GM19023 (cell line): ENCODE data around the gene A2ML1.
"Not testable (repeated sequence)": the region's sequence is repeated elsewhere in the genome, so short reads cannot be mapped to it uniquely, and the experiment has no call there.

Experiments
- ATAC-seq: cut with Tn5 transposase; IDR thresholded peaks from one replicate; pipeline ENCODE4 v1.9.1; 2021; ENCODE audit warnings: mild to moderate bottlenecking, moderate library complexity; ENCODE audit not compliant: unreplicated experiment

The A2ML1 gene

DNA sequence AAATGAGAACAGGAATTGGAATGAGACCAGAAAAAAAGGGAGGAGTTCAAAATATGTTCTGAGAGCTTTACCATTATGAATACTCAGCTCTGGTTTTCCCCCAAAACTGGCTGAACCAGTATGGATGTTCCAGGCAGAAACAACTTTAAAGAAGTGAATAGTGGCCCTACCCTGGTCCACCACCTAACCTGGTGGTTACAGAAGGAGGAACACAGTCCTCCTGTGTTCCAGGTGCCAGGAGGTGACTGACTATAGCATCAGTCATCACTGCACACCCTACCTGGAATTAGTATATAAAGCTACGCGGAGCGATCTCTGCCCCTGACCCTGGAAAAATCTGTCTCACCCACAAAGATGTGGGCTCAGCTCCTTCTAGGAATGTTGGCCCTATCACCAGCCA is at the start of gene A2ML1:
Gene A2ML1 (plus strand): TSS at position 324 of the 400 bp plus-strand sequence. CDS start 31 bp downstream, at position 355.
- no peak for ATAC-seq

DNA sequence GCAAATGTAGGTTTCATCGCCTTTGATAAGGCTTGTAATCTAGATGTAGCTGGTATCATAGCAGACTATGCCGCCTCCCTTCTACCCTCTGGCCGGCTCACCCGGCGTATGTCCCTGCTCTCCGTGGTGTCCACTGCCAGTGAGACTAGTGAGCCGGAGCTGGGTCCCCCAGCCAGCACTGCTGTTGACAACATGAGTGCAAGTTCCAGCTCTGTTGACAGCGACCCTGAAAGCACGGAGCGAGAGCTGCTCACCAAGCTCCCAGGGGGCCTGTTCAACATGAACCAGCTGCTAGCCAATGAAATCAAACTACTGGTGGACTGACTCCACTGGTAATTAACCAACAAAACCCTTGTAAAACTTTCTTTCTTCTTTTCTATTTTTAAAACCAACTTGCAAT is 49.0 kb upstream of the A2ML1 start:
- no peak for ATAC-seq

DNA sequence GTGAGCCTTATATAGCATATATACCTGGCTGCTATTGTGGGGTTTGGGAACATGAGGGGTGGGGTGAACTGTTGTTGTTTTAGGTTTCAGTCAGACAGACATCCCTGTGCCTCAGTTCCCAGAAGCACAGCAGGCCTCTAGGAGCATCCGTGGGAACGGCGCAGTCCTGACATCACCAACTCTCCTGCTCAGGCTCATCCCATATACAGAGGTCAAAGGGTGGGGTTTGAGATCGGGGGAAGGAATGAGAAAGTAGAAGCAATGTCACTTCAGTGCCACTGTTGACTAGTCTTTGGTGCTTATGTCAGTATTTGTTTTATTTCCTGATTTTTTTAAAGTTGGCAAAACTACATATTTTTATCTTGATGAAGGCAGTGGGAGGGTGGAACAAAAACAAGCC is 43.1 kb upstream of the A2ML1 start:
- no peak for ATAC-seq

DNA sequence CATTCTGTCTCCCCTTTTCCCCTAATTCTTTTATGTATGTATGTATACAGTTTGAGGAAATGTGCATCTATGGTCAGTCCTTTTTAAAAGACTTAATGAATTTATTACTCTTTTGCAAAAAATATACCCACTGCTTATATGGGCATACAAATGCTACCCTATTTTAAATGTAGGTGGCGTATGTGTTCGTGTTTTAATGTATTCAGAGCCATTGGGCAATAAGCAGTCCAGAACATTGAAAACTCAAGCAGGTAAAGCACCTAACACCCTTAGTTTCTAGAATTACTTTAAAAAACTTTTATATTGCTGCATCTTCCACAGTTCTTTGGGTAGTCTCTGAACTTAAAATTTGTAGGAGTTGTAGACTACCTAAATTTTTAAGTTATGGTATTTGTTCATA is 42.6 kb upstream of the A2ML1 start:
- no peak for ATAC-seq

DNA sequence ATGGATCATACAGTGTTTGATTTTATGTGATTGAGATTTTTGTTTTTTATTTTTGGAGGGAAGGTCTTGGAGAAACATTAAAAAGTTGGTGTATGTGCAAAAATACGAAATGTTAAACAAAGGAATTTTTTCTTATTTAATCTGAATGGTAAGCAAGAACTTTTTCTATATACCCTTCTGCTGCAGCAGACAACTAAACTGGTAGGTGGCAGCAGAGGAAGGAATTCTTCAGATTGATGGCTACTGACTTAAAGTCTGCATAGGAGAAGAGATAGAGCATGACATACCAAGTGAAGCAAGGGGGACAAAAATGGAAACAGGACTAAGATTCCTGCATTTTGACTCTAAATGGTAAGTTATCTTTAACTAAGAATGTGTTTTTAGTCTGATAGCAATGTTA is 42.0 kb upstream of the A2ML1 start:
- ATAC-seq, result no peak

DNA sequence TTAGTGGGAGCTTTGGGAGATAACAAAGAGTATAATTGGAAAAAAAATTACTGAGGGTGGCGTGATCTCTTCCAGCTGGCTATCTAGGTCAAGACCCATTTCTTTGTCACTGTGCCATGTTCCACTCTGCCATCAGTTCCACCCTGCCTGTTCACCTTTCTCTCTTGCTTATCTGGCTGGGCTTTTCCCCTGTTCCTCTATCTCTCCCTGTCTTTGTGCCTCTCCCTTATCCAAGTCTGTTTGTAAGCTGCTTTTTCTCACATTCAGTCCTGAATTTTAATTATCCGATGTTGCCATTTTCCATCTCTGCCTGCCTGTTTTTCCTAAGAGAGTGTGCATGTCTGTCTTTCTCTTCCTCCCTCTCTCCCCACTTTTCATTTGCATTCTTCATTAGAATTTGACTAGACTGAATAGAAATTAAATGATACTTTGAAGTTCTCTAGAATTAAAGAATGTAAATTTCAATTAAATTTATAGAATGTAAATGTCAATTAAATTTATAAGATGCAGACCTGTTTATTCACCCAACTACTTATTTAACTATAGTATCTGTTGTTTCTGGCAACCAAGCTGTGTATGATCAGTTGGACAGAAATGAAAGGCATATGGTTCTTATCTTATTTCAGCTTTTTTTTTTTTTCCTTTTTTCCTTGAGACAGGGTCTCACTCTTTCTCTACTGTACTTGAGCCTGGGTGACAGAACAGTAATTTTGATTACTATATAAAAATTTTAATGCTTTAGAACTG is 40.9 kb upstream of the A2ML1 start:
- ATAC-seq, result no peak

DNA sequence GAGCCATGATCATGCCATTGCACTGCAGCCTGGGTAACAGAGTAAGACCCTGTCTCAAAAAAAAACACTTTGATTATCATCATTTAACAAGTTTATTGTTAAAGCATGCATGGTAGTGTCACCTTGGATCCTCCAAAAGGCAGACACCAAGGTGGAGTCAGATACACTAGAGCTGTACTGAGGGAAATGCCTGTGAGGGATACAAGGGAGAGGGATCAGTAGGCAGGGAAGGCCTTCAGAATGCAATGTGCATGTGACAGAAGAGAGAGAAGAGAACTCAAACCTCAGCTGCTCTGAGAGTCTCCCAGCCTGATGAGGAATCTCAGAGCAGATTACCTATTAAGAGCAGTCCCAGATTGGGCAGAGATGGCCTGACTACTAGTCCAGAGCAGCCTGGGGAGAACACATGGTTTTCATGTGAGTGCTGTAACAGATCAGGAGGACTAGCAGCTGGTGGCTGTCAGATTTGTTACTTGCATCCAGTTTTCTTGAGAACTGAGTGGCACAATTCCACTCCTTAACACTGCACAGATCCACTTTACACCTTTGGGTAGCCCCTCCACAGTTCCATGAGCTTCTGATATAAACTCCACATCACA is 38.0 kb upstream of the A2ML1 start:
- no peak for ATAC-seq

DNA sequence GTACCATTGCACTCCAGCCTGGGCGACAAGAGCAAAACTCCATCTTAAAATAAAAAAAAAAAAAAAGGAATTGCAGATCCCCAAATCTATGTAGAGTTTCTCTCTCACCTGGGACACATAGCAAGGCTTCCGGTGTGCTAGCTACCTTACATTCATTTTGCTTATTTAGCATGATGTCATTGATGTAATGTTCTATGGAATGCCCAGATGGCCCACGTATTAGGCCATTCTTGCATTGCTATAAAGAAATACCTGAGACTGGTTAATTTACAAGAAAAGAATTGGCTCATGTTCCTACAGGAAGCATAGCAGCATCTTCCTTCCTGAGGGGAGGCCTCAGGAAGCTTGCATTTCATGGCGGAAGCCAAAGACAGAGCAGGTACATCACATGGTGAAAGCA is 36.9 kb upstream of the A2ML1 start:
- ATAC-seq, result no peak

DNA sequence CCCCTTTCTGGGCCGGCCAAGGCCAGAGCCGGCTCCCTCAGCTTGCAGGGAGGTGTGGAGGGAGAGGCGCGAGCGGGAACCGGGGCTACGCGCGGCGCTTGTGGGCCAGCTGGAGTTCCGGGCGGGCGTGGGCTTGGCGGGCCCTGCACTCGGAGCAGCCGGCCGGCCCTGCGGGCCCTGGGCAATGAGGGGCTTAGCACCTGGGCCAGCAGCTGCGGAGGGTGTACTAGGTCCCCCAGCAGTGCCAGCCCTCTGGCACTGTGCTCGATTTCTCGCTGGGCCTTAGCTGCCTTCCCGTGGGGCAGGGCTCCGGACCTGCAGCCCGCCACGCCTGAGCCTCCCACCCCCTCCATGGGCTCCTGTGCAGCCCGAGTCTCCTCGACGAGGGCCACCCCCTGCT is 35.2 kb upstream of the A2ML1 start:
- ATAC-seq, result not testable (repeated sequence)

DNA sequence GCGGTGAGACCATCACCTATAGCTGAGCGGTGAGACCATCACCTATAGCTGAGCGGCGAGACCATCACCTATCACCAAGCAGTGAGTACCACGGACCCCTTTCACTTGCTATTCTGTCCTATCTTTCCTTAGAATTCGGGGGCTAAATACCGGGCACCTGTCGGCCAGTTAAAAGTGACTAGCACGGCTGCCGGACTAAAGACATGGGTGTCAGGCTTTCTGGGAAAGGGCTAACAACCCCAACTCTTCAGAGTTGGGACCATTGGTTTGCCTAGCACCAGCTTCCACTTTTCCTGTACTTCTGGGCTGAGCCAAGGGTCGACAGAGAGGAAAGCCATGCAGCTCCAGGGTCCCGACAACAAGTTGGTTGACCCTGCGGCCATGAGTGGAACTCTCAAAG is 33.7 kb upstream of the A2ML1 start:
- not testable (repeated sequence) for ATAC-seq

DNA sequence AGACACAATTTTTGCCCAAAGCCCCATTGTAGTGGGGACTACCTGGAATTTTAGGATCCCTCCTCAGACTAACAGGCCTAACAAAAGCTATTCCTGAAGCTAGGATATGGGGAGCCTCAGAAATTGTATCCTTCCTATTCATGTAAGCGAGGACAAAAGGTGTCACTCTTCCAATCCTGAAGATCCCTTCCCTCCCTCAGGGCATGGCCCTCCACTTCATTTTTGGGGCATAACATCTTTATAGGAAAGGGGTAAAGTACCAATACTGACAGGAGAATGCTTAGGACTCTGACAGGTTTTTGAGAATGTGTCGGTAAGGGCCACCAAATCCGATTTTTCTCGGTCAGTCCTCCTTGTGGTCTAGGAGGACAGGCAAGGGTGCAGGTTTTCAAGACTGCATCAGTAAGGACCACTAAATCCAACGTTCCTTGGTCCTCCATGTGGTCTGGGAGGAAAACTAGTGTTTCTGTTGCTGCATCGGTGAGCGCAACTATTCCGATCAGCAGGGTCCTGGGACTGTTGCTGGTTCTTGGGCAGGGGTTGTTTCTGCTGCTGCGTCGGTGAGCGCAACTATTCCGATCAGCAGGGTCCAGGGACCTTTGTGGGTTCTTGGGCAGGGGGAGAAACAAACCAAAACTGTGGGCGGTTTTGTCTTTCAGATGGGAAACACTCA is 32.9 kb upstream of the A2ML1 start:
- not testable (repeated sequence) for ATAC-seq

DNA sequence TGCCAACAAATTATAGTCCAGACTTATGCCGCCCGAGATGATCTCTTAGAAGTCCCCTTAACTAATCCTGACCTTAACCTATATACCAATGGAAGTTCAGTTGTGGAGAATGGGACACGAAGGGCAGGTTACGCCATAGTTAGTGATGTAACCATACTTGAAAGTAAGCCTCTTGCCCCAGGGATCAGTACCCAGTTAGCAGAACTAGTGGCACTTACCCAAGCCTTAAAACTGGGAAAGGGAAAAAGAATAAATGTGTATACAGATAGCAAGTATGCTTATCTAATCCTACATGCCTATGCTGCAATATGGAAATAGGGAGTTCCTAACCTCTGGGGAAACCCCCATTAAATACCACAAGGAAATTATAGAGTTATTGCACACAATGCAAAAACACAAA is 29.2 kb upstream of the A2ML1 start:
- ATAC-seq, result not testable (repeated sequence)

DNA sequence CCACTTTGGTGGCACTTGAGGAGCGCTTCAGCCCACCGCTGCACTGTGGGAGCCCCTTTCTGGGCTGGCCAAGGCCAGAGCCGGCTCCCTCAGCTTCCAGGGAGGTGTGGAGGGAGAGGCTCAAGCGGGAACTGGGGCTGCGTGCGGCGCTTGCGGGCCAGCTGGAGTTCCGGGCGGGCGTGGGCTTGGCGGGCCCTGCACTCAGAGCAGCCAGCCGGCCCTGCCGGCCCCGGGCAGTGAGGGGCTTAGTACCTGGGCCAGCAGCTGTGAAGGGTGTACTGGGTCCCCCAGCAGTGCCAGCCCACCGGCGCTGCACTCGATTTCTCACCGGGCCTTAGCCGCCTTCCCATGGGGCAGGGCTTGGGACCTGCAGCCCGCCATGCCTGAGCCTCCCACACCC is 27.8 kb upstream of the A2ML1 start:
- ATAC-seq, result not testable (repeated sequence)

DNA sequence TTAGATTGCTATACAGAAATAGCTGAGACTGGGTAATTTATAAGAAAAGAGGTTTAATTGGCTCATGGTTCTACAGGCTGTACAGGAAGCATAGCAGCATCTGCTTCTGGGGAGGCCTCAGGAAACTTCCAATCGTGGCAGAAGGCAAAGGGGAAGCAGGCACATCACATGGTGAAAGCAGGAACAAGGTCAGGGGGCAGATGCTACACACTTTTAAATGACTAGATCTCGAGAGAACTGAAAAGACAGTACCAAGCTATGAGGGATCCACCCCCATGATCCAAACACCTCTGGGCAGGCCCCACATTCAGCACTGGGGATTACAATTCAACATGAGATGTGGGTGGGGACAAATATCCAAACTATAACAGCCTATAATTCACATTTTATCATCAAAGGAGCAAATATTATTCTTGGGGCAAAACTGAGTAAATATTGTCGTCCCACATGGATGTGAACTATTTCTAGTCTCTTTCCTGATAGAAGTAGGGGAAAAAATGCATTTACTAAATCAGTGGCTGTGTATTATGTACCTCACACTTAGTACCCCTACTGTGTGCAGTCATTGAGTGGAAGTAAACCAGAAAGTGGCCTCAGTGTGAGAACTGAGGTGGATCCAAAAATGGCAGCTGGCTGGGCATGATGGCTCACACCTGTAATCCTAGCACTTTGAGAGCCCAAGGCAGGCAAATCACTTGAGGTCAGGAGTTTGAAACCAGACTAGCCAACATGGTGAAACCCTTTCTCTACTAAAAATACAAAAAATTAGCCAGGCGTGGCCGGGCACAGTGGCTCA is 25.4 kb upstream of the A2ML1 start:
- no peak for ATAC-seq

DNA sequence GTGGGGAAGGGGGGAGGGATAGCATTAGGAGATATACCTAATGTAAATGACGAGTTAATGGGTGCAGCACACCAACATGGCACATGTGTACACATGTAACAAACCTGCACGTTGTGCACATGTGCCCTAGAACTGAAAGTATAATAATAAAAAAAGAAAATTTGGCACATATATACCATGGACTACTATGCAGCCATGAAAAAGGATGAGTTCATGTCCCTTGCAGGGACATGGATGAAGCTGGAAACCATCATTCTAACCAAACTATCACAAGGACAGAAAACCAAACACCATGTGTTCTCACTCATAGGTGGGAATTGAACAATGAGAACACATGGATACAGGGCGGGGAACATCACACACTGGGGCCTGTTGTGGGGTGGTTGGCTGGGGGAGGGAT is 21.2 kb upstream of the A2ML1 start:
- ATAC-seq, result not testable (repeated sequence)

DNA sequence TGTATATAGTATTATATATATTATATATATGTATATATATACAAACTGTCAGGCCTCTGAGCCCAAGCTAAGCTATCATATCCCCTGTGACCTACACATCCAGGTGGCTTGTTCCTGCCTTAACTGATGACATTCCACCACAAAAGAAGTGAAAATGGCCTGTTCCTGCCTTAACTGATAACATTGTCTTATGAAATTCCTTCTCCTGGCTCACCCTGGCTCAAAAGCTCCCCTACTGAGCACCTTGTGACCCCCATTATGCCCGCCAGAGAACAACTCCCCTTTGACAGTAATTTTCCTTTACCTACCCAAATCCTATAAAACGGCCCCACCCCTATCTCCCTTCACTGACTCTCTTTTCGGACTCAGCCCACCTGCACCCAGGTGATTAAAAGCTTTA is 17.6 kb upstream of the A2ML1 start:
- ATAC-seq, result not testable (repeated sequence)

DNA sequence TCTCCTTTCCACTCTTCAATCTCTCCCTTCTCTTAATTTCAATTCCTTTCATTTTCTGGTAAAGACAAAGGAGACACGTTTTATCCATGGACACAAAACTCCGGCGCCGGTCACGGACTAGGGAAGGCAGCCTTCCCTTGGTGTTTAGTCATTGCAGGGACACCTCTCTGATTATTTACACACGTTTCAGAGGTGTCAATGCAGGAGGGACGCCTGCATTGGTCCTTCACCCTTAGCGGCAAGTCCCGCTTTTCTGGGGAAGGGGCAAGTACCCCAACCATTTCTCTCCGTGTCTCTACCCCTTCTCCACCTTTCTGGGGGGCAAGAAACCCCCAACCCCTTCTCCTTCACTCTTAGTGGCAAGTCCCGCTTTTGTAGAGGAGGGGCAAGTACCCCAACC is 16.9 kb upstream of the A2ML1 start:
- not testable (repeated sequence) for ATAC-seq

DNA sequence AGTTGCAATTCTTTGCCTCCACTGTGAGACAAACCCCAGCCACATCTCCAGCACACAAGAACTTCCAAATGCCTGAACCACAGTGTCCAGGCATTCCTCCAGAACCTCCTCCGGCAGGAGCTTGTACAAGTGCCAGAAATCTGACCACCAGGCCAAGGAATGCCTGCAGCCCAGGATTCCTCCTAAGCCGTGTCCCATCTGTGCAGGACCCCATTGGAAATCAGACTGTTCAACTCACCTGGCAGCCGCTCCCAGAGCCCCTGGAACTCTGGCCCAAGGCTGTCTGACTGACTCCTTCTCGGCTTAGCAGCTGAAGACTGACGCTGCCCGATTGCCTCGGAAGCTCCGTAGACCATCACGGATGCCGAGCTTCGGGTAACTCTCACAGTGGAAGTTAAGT is 15.3 kb upstream of the A2ML1 start:
- not testable (repeated sequence) for ATAC-seq

DNA sequence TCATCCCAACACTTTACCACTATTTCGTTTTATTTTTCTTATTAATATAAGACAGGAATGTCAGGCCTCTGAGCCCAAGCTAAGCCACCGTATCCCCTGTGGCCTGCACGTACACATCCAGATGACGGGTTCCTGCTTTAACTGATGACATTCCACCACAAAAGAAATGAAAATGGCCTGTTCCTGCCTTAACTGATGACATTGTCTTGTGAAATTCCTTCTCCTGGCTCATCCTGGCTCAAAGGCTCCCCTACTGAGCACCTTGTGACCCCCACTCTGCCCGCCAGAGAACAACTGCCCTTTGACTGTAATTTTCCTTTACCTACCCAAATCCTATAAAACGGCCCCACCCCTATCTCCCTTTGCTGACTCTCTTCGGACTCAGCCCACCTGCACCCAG is 12.3 kb upstream of the A2ML1 start:
- not testable (repeated sequence) for ATAC-seq

DNA sequence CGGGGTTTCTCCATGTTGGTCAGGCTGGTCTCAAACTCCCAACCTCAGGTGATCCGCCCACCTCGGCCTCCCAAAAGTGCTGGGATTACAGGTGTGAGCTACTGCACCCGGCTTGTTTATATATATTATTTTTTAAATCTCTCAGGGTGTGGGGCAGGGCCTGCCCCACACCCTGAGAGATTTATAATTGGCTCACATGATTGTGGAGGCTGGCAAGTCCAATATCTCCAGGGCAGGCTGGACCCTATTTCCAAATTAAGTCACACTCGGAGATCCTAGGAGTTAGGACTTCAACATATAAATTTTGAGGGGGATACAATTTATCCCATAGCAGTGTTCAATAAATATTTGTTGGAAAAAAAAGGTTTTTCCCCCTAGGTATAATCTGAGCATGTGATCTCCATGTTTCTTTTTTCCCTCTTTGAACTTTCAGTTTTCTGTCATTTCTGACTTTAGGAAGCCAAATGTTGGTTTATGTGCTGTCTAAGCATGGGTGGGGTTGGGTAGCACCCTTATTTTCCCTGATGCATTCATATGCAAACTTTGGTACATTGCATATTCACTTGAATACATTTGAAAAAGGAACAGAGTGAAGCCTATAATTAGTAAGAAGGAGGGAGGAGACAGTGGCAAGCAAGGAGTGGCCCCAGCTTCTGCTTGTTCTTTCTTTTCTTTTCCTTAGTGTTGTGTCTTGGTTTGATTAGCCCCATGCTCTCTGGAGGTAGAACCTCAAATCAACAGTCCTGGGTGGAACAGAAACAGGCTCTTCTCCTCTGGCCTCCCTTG is 8.7 kb upstream of the A2ML1 start:
- ATAC-seq, result no peak
